HG03342 (cell line): Measurements from ENCODE around the gene PIERCE2.
"Not testable (repeated sequence)": the region's sequence is repeated elsewhere in the genome, so short reads cannot be mapped to it uniquely, and the experiment has no call there.

Experiments used
- ATAC-seq: cut with Tn5 transposase; IDR thresholded peaks from one replicate; pipeline ENCODE4 v1.9.1; 2021; ENCODE audit warnings: mild to moderate bottlenecking, moderate library complexity; ENCODE audit not compliant: unreplicated experiment

Gene PIERCE2

DNA sequence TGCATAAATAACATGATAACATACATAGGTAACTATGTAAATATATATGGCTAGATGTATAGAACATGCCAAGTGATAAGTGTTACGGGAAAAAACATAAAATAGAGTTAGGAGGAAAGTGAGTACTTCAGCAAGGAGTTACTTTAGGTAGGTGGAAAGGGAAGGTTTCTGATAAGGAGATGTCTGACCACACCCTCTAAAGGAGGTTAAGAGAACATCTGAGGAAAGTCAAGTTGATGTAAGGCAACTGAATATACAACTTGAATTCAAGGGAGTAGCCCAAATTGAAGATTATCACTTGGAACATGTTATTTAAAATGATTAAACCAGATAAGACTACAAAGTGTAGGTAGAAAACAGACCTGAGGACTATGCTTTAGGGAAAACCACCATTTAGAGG lies 13.8 kb downstream of the PIERCE2 start:
- no peak for ATAC-seq

DNA sequence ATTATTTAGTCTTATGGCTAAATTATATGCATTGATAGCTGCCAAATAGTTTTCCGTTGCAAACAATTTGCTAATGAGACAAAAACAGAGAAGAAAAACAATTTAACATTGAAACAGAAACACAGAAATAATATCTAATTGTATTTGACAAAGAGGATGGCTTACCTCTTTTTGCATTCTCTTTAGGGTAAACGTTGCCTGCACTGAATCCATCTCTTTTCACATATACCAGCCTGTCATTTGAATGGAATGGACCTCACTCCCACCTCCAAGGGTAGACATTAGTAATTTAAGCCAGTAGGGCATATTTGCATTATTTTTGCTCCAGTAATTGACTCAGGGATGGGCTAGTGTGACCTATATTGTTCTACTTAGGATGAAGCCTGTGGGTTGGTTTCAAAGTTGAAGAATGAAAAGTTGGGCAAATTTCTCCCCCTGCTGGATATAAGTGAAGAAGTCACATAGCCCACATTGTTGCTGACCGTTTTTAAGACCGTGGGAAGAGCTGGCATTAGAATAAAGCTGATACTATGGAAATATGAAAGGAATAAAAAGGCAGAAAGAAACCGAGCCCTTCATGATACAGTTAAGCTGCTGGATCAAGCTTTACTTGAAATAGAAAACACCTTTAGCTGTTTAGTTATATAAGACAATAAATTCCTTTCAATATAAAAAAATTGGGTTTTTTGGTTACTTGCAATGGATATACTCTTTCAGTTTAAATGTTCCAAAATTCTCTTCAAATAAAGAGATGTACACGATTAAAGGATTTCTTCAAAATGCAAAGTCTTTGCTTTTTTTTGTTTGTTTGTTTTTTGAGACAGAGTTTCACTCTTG lies 26.9 kb downstream of the PIERCE2 start:
- peak; percentile 71 for ATAC-seq

DNA sequence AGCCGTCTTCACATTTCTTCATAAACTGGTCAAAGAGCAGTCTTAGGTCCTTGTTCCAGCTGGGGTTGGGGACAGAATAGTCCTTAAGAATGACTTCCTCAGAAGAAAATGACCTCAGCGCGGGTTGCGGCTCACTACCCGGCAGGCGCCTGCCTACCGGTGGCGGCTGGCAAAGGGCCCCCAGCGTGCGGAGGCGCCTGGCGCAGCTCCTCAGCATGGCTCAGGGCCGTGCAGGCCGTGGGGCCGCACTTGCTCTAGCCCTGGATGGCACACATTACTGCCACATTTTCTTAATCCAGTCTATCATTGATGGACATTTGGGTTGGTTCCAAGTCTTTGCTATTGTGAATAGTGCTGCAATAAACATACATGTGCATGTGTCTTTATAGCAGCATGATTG lies 34.8 kb downstream of the PIERCE2 start:
- not testable (repeated sequence) for ATAC-seq

DNA sequence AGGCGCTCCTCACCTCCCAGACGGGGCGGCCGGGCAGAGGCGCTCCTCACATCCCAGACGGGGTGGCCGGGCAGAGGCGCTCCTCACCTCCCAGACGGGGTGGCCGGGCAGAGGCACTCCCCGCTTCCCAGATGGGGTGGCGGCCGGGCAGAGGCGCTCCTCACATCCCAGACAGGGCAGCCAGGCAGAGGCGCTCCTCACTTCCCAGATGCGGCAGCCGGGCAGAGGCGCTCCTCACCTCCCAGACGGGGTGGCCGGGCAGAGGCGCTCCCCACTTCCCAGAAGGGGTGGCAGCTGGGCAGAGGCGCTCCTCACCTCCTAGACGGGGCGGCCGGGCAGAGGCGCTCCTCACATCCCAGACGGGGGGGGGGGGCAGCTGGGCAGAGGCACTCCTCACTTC lies 37.6 kb downstream of the PIERCE2 start:
- ATAC-seq: not testable (repeated sequence)

DNA sequence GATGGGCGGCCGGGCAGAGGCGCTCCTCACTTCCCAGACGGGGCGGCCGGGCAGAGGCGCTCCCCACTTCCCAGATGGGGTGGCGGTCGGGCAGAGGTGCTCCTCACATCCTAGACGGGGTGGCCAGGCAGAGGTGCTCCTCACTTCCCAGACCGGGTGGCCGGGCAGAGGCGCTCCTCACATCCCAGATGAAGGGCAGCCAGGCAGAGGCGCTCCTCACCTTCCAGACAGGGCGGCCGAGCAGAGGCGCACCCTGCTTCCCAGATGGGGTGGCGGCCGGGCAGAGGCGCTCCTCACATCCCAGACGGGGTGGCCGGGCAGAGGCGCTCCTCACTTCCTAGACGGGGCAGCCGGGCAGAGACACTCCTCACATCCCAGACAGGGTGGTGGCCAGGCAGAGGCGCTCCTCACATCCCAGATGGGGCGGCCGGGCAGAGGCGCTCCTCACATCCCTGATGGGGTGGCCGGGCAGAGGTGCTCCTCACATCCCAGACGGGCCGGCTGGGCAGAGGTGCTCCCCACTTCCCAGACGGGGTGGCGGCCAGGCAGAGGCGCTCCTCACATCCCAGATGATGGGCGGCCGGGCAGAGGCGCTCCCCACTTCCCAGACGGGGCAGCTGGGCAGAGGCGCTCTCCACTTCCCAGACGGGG lies 38.2 kb downstream of the PIERCE2 start:
- ATAC-seq: not testable (repeated sequence)

DNA sequence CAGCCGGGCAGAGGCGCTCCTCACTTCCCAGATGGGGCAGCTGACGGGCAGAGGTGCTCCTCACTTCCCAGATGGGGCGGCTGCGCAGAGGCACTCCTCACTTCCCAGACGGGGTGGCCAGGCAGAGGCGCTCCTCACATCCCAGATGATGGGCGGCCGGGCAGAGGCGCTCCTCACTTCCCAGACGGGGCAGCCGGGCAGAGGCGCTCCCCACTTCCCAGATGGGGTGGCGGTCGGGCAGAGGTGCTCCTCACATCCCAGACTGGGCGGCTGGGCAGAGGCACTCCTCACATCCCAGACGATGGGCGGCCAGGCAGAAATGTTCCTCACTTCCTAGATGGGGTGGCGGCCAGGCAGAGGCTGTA lies 38.7 kb downstream of the PIERCE2 start:
- ATAC-seq: not testable (repeated sequence)

GRCh38 chr15:55457401-55458022 lies 49.2 kb downstream of the PIERCE2 start:
- ATAC-seq: no peak

- ATAC-seq: no peak
Measured at GRCh38 chr15:55461447-55461846, 53.2 kb downstream of the PIERCE2 start.

DNA sequence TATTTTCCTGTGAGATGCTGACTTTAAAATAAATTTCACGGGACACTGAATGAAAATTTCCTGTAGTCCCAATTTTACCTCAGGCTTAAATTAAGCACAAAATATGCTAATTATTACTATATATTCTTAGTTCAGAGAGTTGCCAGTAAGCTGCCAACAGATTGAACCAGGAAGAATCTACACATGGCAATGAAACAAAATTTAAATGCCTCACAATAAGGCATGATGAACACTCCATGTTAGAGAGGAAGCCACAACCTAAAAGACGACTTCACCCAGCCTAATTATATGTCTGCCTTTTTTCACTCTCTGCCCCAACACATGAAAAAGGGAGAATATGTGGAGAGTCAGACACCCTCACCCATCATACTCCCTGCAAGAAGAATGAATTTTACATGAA lies 60.0 kb downstream of the PIERCE2 start:
- no peak for ATAC-seq
